ENCODE measurements around the gene NEDD4L. TPM values are rescaled to one million over a fixed set of nuclear protein-coding genes. Genes with fewer than 3 reads are reported as not detected.

The NEDD4L gene
- total RNA-seq, 1 donor from 2014 or later, result 15.6 TPM

DNA sequence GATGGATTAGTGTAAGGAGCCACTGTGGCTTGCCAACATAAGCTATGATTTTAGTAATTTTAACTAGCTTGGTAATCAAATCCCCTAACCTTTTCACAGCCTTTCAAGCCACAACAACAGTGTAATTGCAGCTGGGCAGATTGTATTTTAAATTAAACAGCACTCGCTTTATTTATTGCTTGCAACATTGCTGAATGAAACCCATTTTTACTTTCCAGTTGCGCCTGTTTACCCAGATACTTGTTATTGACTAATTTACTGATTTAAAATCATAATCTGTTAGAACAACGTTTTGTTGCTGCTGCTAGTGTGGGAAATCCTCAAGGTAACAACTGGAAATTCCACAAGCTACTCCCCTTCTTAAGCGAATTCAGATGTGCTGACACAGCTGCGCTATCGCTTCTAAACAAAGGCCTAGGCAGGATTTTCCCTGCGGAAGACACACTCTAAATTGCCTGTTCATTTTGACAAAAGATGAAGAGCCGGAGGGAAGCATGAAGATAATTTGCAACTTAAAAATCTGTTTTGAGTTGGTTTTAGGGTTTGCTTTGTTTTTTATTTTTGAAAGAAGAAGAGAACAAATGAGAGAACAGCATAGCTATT, 300.9 kb downstream of the NEDD4L start:
- Histone ChIP-seq H3K4me1 (no peaks in the 10 kb centered on the region), H3K9me3 (no peaks in the 10 kb centered on the region), H3K27me3 (no peaks in the 10 kb centered on the region), H3K27ac (no peak overlapping the region), H3K36me3 (no peaks in the 10 kb centered on the region), H3K4me3 (no peak overlapping the region)
- TF ChIP-seq, protein P1, sequence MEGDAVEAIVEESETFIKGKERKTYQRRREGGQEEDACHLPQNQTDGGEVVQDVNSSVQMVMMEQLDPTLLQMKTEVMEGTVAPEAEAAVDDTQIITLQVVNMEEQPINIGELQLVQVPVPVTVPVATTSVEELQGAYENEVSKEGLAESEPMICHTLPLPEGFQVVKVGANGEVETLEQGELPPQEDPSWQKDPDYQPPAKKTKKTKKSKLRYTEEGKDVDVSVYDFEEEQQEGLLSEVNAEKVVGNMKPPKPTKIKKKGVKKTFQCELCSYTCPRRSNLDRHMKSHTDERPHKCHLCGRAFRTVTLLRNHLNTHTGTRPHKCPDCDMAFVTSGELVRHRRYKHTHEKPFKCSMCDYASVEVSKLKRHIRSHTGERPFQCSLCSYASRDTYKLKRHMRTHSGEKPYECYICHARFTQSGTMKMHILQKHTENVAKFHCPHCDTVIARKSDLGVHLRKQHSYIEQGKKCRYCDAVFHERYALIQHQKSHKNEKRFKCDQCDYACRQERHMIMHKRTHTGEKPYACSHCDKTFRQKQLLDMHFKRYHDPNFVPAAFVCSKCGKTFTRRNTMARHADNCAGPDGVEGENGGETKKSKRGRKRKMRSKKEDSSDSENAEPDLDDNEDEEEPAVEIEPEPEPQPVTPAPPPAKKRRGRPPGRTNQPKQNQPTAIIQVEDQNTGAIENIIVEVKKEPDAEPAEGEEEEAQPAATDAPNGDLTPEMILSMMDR (IDR thresholded peaks at IDR 0.05), result no peak
- no peak for DNase-seq (ENCODE audit: low spot score in 2 of 2)
- intact Hi-C loops (cut with DNase I), result no loop called here

- Histone ChIP-seq H3K36me3 (no peaks in the 10 kb centered on the region), H3K4me1 (no peaks in the 10 kb centered on the region), H3K9me3 (no peaks in the 10 kb centered on the region), H3K4me3 (no peak overlapping the region), H3K27ac (no peak overlapping the region), H3K27me3 (no peaks in the 10 kb centered on the region)
- no peak for DNase-seq (ENCODE audit: low spot score in 2 of 2)
- TF ChIP-seq, protein P1 (IDR thresholded peaks at IDR 0.05), result no peak
- intact Hi-C loops (cut with DNase I), result no loop called here
Observed at GRCh38 chr18:58345875-58346274, 301.8 kb downstream of the NEDD4L start.

- intact Hi-C loops (cut with DNase I), result no loop called here
- no peaks in the 10 kb centered on the region for H3K9me3 ChIP-seq
- no peaks in the 10 kb centered on the region for H3K27me3 ChIP-seq
- no peaks in the 10 kb centered on the region for H3K36me3 ChIP-seq
- no peak overlapping the region for H3K27ac ChIP-seq
- H3K4me1 ChIP-seq, result no peaks in the 10 kb centered on the region
- no peak for DNase-seq (ENCODE audit: low spot score in 2 of 2)
- TF ChIP-seq, protein P1 (IDR thresholded peaks at IDR 0.05), result no peak
- no peak overlapping the region for H3K4me3 ChIP-seq
Observed at GRCh38 chr18:58347135-58347534, 303.1 kb downstream of the NEDD4L start.

GRCh38 chr18:58348517-58348916, 304.5 kb downstream of the NEDD4L start:
- Histone ChIP-seq H3K4me3 (no peak overlapping the region), H3K9me3 (no peaks in the 10 kb centered on the region), H3K36me3 (no peaks in the 10 kb centered on the region), H3K4me1 (no peaks in the 10 kb centered on the region), H3K27me3 (no peaks in the 10 kb centered on the region), H3K27ac (no peak overlapping the region)
- intact Hi-C loops (cut with DNase I), result no loop called here
- TF ChIP-seq, protein P1 (IDR thresholded peaks at IDR 0.05), result no peak
- no peak for DNase-seq (ENCODE audit: low spot score in 2 of 2)

GRCh38 chr18:58348951-58349350, 304.9 kb downstream of the NEDD4L start:
- no peaks in the 10 kb centered on the region for H3K9me3 ChIP-seq
- no peaks in the 10 kb centered on the region for H3K36me3 ChIP-seq
- no peaks in the 10 kb centered on the region for H3K27me3 ChIP-seq
- H3K27ac ChIP-seq, result no peak overlapping the region
- TF ChIP-seq, protein P1 (IDR thresholded peaks at IDR 0.05), result no peak
- intact Hi-C loops (cut with DNase I), result no loop called here
- H3K4me3 ChIP-seq, result no peak overlapping the region
- no peak for DNase-seq (ENCODE audit: low spot score in 2 of 2)
- H3K4me1 ChIP-seq, result no peaks in the 10 kb centered on the region

DNA sequence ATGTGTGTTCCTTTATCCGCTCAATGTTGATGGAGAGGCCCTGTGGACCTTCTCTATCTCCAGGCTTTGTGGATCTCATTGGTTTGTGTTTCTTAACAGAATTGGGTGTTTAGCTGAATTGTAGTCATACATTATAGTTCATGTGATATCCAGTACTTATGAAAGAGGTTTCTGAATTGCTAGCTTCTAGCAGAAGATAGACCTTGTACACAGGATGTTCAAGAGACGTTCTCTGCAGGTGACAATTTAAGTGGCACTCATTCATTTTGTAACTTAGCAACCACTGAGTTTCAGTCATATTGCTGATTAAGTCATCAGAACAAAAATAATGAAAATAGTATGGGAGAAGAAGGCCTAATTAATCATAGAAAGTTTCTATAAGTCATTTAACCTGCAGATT, 305.6 kb downstream of the NEDD4L start:
- H3K9me3 ChIP-seq, result no peaks in the 10 kb centered on the region
- H3K36me3 ChIP-seq, result no peaks in the 10 kb centered on the region
- H3K4me3 ChIP-seq, result no peak overlapping the region
- intact Hi-C loops (cut with DNase I), result no loop called here
- H3K27ac ChIP-seq, result no peak overlapping the region
- TF ChIP-seq, protein P1 (IDR thresholded peaks at IDR 0.05), result no peak
- DNase-seq (ENCODE audit: low spot score in 2 of 2), result no peak
- no peaks in the 10 kb centered on the region for H3K27me3 ChIP-seq
- H3K4me1 ChIP-seq, result no peaks in the 10 kb centered on the region

Data from ascending aorta (tissue), 2 donors.